ENCODE data around the gene DENND11.

Gene DENND11, protein sequence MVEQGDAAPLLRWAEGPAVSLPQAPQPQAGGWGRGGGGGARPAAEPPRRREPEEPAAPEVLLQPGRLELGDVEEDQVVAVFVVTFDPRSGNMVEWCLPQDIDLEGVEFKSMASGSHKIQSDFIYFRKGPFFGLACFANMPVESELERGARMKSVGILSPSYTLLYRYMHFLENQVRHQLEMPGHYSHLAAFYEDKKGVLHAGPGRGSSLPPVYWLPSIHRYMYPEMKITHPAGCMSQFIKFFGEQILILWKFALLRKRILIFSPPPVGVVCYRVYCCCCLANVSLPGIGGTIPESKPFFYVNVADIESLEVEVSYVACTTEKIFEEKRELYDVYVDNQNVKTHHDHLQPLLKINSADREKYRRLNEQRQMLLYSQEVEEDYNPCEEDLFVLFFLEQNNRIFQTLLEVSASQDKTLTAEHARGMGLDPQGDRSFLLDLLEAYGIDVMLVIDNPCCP

DNA sequence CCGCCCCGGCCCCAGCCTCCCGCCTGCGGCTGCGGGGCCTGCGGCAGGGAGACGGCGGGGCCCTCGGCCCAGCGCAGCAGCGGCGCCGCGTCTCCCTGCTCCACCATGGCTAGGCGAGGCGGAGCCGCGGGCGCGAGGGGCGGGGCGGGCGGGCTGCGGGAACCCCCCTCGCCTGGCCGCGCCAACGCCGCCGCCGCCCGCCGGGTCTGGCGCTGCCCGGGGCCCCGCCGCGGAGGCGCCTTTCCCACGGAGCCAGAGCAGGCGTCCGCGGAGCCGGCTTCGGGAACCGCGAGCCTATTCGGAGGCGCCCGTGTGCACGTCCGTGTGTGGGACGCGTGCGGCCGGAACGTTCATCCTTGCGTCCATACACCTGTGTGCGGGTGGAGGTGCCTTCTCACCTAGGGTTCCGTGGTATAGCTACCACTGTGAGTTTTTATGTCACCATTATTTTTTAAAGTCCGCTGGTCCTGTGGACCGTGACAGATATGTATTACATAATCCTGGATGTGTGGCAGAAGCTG lies at the start of gene DENND11:
Gene DENND11, minus strand, starts transcription at position 120 of the 521 bp plus-strand sequence. Its CDS starts 13 bp downstream, at position 107.
- DNase-seq = peak; percentile 53

DNA sequence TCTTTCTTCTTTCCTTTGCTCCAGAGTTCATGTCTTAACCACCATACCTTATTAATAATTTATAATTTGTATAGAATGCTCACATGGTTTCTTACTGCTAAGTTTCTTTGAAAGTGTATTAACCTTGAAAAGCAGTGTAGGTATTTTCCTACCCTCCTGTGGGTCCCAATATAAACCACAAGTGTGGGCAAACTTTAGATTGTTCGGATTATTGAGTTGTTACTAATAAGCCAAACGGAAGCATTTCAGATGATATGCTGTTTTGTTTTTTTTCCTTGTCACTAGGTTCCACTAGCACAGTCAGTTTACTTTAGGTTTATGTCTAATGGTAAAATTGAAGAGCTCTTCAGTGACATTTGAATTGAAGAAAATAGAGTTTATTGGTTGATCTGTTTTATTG lies 46.4 kb upstream of the DENND11 start:
- no peak for DNase-seq

DNA sequence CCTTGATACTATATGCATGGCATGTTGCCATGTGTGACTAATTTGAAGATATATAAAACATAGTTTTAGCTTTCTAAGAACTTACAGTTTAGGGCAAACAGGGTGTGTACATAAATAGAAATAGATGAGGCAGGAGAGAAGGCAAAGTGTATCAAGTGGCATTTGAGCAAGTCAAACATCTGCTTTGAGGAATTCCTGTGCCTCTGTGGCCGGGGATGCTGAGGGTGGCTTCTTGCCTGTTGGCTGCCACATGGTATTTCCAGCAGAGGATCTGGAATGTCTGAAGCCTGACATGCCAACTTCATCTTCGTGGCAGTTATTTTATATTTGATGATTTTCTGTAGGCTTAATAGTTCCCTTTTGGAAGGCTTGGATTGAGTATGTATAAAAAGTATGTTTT lies 42.2 kb upstream of the DENND11 start:
- DNase-seq = no peak

DNA sequence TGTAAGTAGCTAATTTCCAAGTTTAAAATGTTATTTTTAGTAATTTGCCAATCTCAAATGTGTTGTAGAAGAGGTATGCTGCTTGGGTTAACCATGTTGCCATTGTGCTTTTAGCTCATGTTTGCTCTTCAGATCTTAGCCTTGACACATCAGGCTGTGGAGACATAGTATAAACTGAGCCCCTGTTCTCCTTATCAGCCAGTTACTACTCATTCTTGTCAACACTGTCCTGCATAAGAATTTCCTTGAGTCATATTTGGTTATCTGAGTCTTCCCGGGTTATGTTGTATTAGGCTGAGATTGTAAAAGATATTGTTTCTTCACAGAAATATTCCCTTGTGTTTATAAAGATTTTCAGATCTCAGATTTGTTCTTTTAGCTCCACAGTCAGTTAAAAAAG lies 40.3 kb upstream of the DENND11 start:
- no peak for DNase-seq

DNA sequence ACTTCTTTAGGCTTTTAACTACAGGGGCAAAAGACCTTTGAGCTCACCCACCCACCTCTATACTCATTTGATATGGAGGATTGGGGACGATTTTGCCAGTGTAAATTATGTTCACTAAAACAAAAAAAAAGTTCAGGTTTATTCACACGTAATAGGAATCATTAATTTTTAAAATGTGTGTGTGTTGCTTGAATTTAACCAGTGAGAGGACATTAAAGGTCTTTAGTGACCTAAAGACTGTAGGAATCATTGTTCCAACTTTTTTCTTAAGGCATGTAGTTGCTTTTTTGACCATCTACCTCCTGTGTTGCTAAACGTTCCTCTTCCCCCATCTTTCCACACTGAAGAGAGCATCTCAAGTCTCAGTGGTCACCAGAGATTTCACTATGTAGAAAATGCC lies 37.3 kb upstream of the DENND11 start:
- DNase-seq = no peak

DNA sequence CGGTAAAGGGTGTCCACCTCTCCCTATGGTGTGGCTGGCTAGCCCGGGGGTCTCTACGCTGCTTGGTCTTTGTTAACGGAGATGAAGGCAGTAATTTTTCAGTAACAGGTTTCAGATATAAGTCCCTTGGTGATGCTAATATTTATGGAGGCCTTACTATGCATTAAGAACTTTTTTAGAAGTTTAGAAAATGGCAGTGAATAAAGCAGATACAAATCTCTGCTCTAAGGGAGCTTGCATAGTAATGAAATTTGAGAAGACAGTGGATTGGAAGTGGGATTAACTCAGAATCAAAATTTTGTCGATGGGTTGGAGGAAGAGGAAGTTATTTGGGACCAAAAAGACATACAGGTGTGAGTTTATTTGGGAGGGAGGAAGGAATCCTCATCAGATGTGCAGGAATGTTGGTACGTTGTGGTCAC lies 36.6 kb upstream of the DENND11 start:
- no peak for DNase-seq

DNA sequence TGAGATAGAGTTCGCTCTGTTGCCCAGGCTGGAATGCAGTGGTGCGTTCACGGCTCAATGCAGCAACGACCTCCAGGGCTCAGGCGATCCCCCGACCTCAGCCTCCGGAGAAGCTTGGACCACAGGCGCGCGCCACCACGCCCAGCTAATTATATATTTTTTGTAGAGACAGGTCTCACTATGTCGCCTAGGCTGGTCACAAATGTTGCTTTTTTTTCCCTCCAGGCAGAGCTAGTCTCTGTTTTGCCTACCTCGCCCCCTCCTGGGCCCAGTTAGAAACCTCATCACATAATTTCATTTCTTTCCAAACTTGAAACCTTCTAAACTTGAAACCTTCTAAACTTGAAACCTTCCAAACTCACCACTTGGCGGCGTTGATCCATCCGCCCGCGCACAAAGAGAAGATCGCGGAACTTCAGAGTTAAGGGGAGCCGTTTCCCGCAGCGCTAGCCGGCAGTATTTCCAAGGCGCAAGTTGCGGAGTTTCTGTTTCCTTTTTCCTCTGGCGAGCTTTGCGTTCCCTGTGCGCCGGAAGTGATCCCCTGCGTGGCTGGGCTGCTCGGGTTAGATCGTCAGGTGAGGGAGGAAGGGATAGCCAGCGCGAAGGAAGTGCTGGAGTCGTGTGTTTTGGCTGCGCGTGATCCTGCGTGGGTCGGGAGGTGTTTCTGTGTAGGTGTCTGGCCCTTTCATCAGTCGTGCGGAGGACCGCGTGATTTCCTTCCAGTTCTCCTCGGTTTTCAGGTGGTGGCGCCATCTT lies 36.0 kb upstream of the DENND11 start, which contains the start of gene SSBP1:
Gene SSBP1, plus strand, starts transcription at position 523 of the 756 bp plus-strand sequence. CDS start 809 bp downstream, outside the sequence.
- peak; percentile 91 for DNase-seq

DNA sequence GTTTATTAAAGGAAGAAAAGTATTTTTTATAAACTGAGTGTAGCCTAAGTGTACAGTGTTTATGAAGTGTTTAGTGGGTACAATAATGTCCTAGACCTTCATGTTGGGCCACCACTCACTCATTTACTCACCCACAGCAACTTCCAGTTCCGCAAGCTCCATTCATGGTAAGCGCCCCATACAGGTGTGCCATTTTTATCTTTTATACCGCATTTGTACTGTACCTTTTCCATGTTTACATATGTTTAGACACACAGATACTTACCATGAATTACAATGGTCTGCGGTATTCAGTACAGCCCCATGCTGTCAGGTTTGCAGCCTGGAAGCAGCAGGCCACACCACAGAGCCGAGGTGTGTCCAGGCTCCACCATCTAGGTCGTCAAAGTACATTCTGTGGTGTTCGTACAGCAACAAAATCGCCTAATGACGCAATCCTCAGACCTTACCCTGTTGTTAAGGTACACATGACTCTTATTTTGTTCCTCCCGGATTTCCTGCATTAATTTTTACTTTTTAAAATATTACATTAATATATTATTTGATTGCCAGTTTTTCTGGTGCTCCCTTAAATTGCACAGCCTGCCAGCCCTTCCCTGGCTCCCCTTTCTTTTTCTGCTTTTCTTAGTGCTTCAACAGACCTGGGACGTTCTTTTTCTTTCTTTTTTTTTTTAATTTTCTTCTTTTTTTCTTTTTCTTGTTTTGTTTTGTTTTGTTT lies 35.3 kb upstream of the DENND11 start:
- DNase-seq = peak; percentile 30

DNA sequence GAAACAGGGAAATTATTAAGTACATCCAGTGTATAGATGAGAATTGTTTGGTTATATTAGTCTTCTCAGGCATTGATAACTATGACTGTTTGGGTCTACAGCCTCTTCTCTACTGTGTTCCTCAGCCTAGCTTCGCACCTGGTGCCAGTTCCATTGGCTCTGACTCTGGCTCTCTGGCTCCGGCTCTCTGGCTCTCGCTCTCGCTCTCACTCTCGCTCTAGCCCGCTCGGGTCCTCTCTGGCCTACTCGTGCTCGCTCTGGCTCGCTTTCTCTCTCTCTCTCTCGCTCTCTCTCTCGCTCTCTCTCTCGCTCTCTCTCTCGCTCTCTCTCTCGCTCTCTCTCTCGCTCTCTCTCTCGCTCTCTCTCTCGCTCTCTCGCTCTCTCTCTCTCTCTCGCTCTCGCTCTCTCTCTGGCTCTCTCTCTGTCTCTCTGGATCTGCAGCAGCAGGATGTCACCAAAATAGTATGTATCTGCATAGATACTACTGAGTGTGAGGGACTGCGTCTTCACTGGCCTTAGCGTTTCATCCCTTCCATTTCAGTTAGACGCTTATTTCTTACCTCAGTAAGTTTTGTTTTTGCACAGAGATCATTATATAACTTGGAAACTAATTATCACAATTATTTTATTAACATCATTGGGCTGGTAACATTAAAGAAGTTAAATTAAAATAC lies 29.6 kb upstream of the DENND11 start:
- DNase-seq = no peak

DNA sequence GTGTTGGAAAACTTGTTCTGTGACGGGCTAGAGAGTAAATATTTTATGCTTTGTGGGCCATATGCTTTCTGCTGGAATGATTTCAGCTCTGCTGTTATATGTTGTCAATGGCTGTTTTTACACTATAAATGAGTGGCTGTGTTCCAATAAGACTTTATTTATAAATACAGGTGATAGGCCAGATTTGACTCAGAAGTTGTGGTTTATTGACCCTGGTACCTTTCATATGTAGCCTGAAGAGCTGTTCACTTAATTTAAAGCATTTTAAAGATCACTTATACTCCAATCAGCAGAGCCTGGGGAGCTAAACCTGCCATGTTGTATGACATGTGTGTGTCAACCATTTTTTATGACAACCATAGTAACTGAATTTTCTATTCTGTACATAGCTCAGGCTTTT lies 27.1 kb upstream of the DENND11 start:
- DNase-seq = no peak

DNA sequence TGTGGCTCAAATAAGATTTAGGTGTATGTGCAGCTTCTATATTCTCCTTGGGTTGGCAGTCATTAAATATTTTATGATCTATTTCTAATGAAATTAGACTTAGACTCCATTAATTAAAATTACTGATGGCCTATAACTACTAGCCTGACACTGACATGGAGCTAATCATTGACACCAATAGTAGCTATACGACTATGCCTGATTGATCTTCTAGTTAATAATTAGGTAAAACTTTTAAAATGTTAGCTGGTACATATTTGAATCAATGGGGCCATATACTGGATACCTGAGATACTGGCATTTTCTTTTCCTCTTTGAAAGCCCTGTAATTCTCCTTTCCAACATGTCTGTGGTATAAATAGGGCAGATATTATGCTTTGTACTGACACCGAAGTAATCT lies 20.6 kb upstream of the DENND11 start:
- DNase-seq = no peak

DNA sequence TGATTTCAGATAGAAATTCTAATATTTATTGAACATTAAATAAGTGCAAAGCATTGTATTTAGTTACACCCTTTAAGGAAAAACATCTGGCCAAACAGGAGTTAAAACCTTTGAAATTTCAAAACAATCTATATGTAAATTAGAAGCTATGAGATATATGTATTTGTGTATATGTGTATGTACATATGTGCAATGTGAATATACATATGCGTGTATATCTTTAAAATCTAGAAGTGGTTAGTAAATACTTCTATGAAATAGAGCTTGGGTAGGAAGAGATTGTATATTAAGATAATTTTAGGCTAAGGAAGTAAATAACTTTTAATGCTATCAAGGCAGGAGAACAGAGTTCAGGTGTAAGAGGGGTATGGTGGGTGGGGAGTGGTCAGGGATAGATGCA lies 15.5 kb upstream of the DENND11 start:
- DNase-seq = no peak

DNA sequence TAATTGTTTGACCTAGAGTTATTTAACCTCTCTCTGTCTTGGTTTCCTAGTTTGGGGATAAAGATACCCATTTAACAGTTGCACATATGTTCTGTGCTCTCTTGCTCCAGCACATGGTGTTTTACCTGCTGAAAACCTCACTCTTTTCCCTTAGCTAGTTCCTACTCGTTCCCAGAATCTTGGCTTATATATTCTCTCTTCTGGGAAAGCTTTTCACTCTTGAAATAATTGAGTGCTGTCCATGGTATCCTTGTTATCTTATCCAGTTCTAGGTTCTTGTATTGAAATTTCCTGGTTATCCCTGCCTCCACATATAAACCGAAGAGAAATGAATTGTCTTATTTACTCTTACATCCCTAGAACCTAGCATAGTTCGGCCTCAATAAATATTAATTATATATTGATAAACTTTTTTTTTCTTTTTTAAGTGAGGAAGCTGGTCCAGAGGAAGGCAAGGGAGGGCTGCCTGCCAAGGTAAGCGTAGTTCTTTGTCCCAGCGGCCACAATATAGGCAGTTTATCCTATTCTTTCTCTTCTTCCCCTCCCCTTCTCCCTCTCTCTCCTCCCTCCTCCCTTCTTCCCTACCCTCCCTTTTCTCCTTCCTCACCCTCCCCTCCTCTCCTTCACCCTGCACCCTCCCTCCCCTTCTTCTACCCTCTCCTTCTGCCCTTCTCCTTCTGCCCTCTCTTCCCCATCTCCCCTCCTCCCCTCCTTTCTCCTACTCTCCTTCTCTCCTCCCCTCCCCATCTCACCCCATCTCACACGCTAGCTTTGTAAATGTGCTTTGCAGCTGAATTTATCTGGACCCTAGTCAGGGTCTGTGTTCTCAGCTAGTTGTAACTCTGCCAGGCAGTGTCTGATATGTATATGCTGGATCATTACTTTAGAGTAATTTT lies 14.1 kb upstream of the DENND11 start:
- DNase-seq = no peak

DNA sequence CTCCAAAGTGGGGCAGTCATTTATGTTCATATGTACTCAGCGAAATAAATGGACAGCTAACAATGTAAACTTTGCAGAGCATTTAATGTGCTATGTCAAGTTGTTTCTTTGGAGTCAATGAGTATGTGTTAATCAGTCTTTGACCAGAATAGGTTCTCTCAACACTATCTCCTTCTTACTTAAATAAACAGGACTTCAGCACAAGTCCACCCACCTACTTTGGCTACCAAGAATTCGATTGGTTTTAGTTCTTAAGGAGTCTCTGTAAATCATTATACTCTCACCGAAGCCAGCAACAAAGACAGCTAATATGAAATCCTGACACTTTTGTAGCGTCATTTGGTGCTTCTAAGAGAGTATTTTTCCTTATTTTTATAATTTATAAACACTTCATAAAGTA lies 13.1 kb upstream of the DENND11 start:
- no peak for DNase-seq

DNA sequence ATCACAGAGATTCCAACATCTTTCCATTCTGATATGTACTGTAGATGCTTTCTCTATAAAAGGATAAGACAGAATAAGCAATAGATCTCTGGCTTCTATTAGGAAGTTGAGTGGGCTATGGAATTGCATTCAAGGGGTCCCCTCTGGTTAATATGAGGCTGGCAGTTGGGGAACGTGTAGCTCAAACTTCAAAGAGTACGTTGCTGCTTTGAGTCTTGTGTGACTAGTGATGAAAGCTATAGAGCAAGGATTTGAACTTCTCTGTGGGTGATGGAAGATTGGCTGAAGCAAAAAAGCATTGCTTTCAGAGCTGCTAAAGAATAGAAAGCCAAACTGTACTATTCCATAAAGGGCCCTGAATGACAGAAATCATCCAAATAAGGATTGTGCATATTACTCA lies 12.6 kb upstream of the DENND11 start:
- DNase-seq = no peak

DNA sequence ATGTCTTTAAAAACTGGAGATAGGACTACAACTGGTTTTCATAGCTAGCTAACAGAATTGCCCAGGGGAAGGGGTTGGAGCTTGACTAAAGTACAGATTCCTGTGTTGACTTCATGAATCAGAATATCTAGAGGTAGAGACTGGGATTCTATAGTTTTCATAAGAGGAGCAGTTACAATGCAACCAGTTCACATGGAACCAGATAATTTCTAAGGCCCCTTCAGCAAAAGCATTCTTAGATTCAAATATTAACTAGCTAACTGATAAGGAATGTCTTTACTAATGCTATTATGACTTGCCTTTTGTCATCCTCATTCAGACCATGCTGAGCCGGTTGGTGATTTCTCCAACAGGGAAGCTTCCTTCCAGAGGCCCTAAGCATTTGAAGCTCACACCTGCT lies 11.9 kb upstream of the DENND11 start:
- no peak for DNase-seq

DNA sequence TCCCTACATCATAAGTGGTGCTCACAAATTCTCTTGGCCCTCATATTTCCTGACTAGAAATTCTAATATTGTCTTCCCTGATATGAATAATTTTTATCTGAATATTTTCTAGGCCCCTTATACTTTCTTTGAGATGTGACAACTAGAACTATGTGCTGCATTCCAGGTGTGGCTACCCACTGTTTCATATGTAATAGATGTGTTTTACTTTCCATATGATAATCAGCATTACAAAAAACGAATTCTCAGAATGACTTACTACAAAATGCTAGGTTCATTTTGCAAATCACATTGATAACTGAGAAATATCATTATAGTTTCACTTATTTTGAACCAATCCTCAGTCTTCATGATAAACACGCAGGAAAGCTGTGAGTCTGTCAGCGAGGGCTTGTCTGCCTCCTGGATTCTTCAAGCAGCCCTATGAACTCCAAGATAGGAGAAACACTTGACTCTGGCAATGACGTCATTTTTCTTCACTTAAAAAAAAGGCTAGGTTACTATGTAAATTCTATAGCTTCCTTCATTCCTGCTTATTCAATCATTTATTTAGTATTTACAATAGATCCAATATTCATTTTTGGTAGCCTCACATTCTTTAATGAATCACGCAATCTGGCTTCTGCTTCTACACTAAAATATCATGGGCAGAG lies 10.8 kb upstream of the DENND11 start:
- DNase-seq = no peak

DNA sequence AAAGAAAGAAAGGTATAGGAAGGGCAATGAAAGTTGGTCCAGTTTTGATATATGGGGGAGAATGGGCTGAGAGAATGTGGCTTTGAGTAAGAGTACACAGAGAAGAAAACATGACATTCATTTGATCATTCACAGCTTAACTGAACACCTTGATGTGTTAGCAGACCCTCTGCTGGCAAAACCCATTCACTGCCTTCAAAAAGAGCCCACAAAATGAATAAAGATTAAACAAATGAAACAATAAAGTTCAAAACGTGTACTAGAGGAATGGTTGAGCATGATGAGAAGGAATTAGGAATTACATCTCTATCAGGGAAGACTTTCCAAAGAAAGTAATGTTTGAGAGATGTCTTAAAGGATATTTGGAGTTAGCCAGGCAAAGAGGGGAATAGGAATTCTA lies 8.3 kb upstream of the DENND11 start:
- DNase-seq = no peak

DNA sequence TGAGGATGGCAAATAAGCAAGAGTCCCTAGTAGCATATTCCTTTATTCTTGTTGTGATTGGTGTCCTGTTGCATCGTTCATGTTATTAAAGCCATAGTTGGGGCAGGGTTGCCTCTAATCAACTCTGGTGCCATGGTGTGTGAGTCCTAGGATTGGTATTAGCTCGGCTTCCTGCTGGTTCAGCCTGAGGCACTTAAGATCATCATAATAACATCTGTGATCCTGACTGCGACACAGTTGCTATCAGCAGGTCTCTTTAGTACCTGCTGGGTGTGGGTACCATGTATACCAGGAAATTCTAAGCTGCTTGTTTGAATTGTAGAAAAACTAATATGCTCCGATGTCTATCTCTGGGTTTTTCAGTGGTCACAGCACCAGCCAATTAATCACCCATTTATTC lies 7.8 kb upstream of the DENND11 start:
- DNase-seq = no peak

DNA sequence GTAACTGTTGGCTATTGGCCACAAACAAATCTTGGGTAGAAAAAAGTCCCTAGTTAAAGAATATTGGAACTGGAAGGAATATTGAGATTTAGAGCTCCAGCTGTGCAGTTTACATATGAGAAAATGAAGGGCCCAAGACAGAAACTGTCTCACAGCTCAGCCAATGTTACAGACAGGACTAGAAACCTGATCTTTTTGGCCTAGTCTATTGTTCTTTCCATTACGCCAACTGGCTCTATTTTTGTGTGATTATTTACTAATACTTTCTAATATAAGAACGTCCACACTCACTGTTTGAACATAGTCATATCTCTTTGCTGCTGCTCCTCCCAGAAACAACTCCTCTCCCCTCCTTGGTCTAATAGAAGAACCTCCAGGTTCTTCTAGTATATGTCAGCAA lies 7.4 kb upstream of the DENND11 start:
- DNase-seq = no peak

DNA sequence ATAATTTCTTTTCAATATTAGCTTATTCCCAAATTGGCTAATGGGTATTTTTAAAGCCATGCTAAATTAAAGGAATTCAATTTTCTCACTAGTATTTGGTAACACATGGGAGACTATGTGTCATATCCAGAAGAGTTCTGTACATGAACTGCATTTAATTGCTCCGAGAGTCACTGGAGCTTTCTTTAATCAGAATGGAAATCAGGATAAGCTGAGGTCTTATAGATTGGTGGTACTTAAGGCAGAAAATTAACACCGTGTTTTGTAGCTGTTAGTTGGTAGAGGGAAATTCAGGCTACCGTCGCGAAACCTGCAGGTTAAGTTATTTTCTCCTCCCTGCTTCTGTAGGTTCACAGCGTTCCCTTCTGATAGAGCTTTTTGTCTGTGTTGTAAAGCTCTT lies 6.4 kb upstream of the DENND11 start, which contains the start of gene WEE2:
Gene WEE2, plus strand, starts transcription at position 3 of the 400 bp plus-strand sequence. CDS start 406 bp downstream, outside the sequence.
- DNase-seq = no peak
